BJ (cell line): ENCODE data around the gene STARD10. TPM values are rescaled to one million over a fixed set of nuclear protein-coding genes. Genes with fewer than 3 reads are reported as not detected.

Experiments used
- CTCF ChIA-PET: fragments of 350-600 bp; formaldehyde crosslinking; extraction: SDS; loops from one replicate; lab custom pipeline; 2021; ENCODE audit warnings: antibody characterized with exemption, inconsistent platforms; lab: Yijun Ruan, JAX
- POLR2A ChIA-PET: fragments of 300-600 bp; sonication (Branson Sonifier 250); formaldehyde crosslinking; extraction: SDS; loops from one replicate; lab custom pipeline; 2021; ENCODE audit warnings: antibody characterized with exemption; lab: Charles Lee
- DNase-seq: peaks from one replicate; pipeline ENCODE4 v3.0.0-alpha.2; 2011; ENCODE audit warnings: low read depth
- H3K27me3 ChIP-seq: 2 replicates; pipeline ENCODE4 v1.6.0; 2011; ENCODE audit warnings: low read length; ENCODE audit not compliant: control insufficient read depth, insufficient read depth
- H3K36me3 ChIP-seq: 2 replicates; pipeline ENCODE4 v1.5.1; 2011; ENCODE audit warnings: low read length; ENCODE audit not compliant: control insufficient read depth, insufficient read depth
- H3K4me3 ChIP-seq: 2 replicates; pipeline ENCODE4 v1.5.1; 2011; ENCODE audit warnings: low read depth, mild to moderate bottlenecking, control low read depth, low read length
- polyA plus RNA-seq: library from polyadenylated mRNA; depleted of rRNA; stranded (reverse); fragments of >200 nt; gene quantifications from 2 replicates; pipeline ENCODE4 v1.2.3, GENCODE V29; 2011
- TF ChIP-seq, protein P1 (sequence below): IDR thresholded peaks from 2 replicates; pipeline ENCODE4 v1.5.1; 2011; ENCODE audit warnings: low read depth, mild to moderate bottlenecking, control low read depth, inconsistent platforms, low read length, moderate library complexity; ENCODE audit not compliant: insufficient read depth

The STARD10 gene
- polyA plus RNA-seq, 1 experiment = 37.1 TPM

GRCh38 chr11:72781063-72781312, 12.9 kb downstream of the STARD10 start:
- TF ChIP-seq, protein P1, sequence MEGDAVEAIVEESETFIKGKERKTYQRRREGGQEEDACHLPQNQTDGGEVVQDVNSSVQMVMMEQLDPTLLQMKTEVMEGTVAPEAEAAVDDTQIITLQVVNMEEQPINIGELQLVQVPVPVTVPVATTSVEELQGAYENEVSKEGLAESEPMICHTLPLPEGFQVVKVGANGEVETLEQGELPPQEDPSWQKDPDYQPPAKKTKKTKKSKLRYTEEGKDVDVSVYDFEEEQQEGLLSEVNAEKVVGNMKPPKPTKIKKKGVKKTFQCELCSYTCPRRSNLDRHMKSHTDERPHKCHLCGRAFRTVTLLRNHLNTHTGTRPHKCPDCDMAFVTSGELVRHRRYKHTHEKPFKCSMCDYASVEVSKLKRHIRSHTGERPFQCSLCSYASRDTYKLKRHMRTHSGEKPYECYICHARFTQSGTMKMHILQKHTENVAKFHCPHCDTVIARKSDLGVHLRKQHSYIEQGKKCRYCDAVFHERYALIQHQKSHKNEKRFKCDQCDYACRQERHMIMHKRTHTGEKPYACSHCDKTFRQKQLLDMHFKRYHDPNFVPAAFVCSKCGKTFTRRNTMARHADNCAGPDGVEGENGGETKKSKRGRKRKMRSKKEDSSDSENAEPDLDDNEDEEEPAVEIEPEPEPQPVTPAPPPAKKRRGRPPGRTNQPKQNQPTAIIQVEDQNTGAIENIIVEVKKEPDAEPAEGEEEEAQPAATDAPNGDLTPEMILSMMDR = no peak
- Histone ChIP-seq H3K4me3 (peak overlapping the region; percentile 46), H3K27me3 (0 out of 2 replicates have a peak, but pooled peaks cover 1% of the 10 kb centered on the region), H3K36me3 (no peaks in the 10 kb centered on the region; the same call in 1 of the 2 replicates)
- POLR2A ChIA-PET = no interaction called here
- CTCF ChIA-PET = interaction anchor here (1.1 to 3.1 kb wide), 2 partner anchors 13 to 56 kb away, joined by 3 to 27 read pairs; partner anchors contain the start of gene STARD10
- no peak for DNase-seq

GRCh38 chr11:72780296-72781062, 13.4 kb downstream of the STARD10 start:
- ChIA-PET CTCF (interaction anchor here (1.1 to 3.1 kb wide), 2 partner anchors 13 to 55 kb away, joined by 3 to 27 read pairs; partner anchors contain the start of gene STARD10), POLR2A (no interaction called here)
- TF ChIP-seq, protein P1 = no peak
- no peaks in the 10 kb centered on the region; the same call in 1 of the 2 replicates for H3K36me3 ChIP-seq
- no peak overlapping the region; the same call in 1 of the 2 replicates for H3K4me3 ChIP-seq
- no peak for DNase-seq
- 0 out of 2 replicates have a peak, but pooled peaks cover 1% of the 10 kb centered on the region for H3K27me3 ChIP-seq

DNA sequence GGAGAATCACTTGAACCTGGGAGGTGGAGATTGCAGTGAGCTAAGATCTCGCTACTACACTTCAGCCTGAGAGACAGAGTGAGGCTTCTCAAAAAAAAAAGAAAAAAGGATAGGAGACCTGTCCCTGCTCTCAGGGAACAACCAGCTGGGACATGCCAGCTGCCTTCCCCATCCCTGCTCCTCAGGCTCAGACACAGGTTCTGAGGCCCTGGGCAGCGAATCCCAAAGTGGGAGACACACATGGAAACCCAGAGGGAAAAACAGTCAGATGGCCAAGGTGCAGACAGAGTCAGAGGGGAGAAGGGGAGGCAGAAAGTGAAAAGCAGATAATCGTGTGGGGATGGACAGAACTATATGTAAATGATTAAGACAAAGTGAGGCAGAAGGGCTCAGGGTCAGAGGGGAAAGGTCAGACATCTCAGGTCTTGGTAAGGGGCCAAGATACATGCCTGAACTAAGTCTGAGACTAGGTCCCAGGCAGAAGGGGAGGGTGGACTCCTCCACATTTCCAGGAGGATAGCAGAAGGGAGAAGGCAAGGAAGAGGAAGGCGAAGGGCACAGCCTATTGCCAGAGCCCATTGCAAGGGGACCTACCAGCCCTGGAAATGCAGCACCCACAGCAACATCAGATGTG, 14.2 kb downstream of the STARD10 start:
- CTCF ChIA-PET = interaction anchor here (0.7 to 1.2 kb wide), 2 partner anchors 14 to 54 kb away, joined by 4 read pairs; partner anchors contain the start of gene STARD10
- Histone ChIP-seq H3K36me3 (no peaks in the 10 kb centered on the region; the same call in 1 of the 2 replicates), H3K4me3 (no peak overlapping the region), H3K27me3 (0 out of 2 replicates have a peak, but pooled peaks cover 1% of the 10 kb centered on the region)
- POLR2A ChIA-PET = no interaction called here
- no peak for DNase-seq
- TF ChIP-seq, protein P1 = no peak

DNA sequence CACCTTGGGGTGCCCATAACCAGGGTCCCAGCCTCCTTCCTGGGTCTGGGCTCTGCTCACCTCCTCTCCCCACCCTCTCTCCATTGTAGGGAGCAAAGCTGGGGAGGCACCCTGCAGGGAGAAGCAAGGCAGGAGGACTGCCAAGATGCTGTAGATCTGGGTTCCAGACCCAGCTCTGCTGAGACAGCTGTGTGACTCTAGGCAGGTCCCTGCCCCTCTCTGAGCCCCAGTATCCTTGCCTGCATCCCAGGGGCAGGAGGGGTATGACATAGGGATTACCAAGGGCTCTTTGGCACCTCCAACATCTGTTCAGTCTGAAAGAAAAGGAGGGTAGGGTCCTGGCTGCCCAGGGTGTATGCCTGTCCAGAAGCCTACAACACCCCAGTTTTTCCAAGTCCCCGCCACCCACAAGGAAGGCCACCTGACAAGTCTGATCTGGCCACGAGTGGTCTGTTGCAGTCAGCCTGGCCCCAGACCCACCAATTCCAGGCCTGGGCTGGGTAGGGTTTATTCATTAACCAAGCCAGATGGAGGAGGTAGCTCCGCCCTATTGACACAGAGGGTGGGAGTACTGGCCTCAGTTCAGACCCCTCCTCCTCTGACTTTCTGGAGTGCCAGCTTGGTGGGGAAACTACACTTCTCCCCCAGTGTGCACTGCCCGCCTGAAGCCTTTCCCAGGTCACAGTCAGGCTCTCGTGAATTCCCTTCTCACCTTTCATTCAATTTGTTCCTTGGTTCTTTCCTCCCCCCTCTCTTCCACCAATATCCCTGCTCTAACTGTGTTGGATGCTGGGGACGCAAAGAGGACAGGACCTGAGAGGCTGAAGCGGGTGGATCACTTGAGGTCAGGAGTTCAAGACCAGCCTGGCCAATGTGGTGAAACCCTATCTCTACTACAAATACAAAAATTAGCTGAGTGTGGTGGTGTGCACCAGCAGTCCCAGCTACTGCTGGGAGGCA, 15.0 kb downstream of the STARD10 start:
- Histone ChIP-seq H3K4me3 (no peak overlapping the region), H3K27me3 (0 out of 2 replicates have a peak, but pooled peaks cover 1% of the 10 kb centered on the region), H3K36me3 (no peaks in the 10 kb centered on the region; the same call in 1 of the 2 replicates)
- POLR2A ChIA-PET = no interaction called here
- no peak for DNase-seq
- CTCF ChIA-PET = interaction anchor here (0.7 to 3.2 kb wide), 3 partner anchors 14 to 53 kb away, joined by 4 to 9 read pairs (median 4); partner anchors contain the start of gene STARD10
- TF ChIP-seq, protein P1 = no peak
